Fibroblast of the aortic adventitia (primary cell): ENCODE measurements around the gene HOXD13. TPM values are rescaled to one million over a fixed set of nuclear protein-coding genes. Genes with fewer than 3 reads are reported as not detected.

Experiments used
- DNase-seq: peaks from one replicate; pipeline ENCODE4 v3.0.0-alpha.2; 2010; ENCODE audit warnings: low read depth
- H3K4me3 ChIP-seq: 2 replicates; pipeline ENCODE4 v1.5.1; 2011; ENCODE audit warnings: low read depth, mild to moderate bottlenecking, control low read depth, low read length, moderate library complexity
- total RNA-seq: library from RNA; depleted of rRNA; stranded (reverse); fragments of >200 nt; gene quantifications from 2 replicates; pipeline ENCODE4 v1.2.3, GENCODE V29; 2012; ENCODE audit warnings: low replicate concordance
- TF ChIP-seq, protein P1 (sequence below): IDR thresholded peaks from 2 replicates; pipeline ENCODE4 v1.5.1; 2011; ENCODE audit warnings: mild to moderate bottlenecking, low read length, control low read depth, inconsistent platforms; ENCODE audit not compliant: insufficient read depth

The HOXD13 gene
- total RNA-seq, 1 donor: not detected

- DNase-seq: no peak
- TF ChIP-seq, protein P1, sequence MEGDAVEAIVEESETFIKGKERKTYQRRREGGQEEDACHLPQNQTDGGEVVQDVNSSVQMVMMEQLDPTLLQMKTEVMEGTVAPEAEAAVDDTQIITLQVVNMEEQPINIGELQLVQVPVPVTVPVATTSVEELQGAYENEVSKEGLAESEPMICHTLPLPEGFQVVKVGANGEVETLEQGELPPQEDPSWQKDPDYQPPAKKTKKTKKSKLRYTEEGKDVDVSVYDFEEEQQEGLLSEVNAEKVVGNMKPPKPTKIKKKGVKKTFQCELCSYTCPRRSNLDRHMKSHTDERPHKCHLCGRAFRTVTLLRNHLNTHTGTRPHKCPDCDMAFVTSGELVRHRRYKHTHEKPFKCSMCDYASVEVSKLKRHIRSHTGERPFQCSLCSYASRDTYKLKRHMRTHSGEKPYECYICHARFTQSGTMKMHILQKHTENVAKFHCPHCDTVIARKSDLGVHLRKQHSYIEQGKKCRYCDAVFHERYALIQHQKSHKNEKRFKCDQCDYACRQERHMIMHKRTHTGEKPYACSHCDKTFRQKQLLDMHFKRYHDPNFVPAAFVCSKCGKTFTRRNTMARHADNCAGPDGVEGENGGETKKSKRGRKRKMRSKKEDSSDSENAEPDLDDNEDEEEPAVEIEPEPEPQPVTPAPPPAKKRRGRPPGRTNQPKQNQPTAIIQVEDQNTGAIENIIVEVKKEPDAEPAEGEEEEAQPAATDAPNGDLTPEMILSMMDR: no peak
- no peak overlapping the region for H3K4me3 ChIP-seq
Measured at GRCh38 chr2:176128172-176128981, 35.9 kb downstream of the HOXD13 start.

- TF ChIP-seq, protein P1: no peak
- DNase-seq: peak; percentile 26
- H3K4me3 ChIP-seq: peak within 1 kb of the TSS; percentile 9
Measured at GRCh38 chr2:176128982-176129796, 36.7 kb downstream of the HOXD13 start, which contains the start of gene HOXD8. Gene HOXD8, plus strand, starts transcription at chr2:176129705. Its CDS starts 662 bp downstream, at chr2:176130367.

- no peak for DNase-seq
- no peak overlapping the region for H3K4me3 ChIP-seq
- TF ChIP-seq, protein P1: no peak
Measured at GRCh38 chr2:176129813-176130146, 37.3 kb downstream of the HOXD13 start.

- TF ChIP-seq, protein P1: no peak
- no peak for DNase-seq
- no peak overlapping the region for H3K4me3 ChIP-seq
Measured at GRCh38 chr2:176130147-176130956, 37.8 kb downstream of the HOXD13 start.

DNA sequence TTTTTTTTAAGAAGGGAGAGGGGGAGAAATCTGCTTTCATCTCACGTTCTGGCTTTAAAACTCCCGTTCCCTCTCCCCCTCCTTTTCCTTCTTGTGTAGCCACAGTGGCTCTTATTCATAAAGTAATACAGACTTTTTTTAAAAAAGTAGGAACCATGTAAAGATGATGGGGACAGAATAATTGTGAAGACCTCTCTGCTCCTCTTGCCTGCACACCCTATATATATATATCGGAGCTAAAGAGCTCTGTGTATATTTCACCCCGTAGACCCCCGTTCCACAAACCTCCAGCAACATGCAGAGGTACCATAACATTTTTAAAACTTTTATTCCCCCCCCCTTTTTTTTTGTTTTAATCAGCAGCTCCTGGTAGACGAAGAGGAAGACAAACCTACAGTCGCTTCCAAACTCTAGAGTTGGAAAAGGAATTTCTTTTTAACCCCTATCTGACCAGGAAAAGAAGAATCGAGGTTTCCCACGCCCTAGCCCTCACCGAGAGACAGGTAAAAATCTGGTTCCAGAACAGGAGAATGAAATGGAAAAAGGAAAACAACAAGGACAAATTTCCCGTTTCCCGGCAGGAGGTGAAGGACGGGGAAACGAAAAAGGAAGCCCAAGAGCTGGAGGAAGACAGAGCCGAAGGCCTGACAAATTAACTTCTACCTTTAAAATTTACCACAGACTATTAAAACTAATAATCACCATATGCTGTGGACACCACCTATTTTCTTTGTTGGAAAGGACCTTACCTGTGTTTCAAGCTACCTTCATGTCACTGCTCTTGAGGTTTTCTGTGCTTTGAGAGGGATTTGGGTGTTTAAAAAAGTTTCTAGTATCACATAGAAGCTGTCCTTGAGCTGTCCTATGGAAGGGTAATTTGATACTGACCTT is 38.7 kb downstream of the HOXD13 start:
- no peak overlapping the region for H3K4me3 ChIP-seq
- TF ChIP-seq, protein P1: no peak
- DNase-seq: no peak

DNA sequence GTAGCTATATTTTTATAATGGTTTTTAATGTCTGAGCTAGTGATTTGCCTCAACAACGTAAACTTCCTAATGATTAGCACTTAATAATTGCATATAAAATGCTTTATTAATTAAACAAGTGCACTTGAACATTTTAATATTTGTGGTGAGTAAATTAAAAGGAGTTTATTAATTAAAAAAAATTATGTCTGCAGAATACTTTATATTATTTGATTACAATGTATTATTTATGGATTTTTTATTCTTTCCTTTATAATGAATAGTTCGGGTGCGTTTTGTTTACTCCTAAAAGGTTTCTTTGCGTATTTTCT is 39.3 kb downstream of the HOXD13 start:
- H3K4me3 ChIP-seq: no peak overlapping the region
- TF ChIP-seq, protein P1: no peak
- no peak for DNase-seq
